Measurements from ENCODE around the gene WASHC3. TPM values are rescaled to one million over a fixed set of nuclear protein-coding genes. Genes with fewer than 3 reads are reported as not detected.
"Not testable (repeated sequence)": the region's sequence is repeated elsewhere in the genome, so short reads cannot be mapped to it uniquely, and the experiment has no call there.

Gene WASHC3
- total RNA-seq, 2 donors from 2014 or later = 60.9 to 110 TPM

DNA sequence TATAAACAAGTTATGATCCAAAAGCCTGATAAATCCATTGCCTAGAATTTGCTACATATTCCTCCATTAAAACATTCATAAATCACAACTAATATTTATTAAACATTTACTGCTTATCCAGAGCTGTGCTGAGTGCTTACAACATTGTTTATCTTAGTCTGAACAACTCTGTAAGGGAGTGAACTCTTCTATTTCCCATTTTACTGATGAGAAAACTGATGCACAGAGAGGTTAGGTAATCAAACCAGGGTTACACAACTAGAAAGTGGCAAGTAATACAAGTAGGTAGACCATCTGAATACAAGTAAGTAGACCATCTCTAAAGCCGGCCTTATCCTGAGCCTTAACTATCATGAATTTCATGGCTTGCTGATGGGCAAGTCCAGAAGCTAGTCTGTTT is 39.5 kb downstream of the WASHC3 start:
- no peak for TF ChIP-seq POLR2A (IDR thresholded peaks at IDR 0.05)
- no peak for TF ChIP-seq POLR2AphosphoS5 (IDR thresholded peaks at IDR 0.05)
- TF ChIP-seq, protein P1, sequence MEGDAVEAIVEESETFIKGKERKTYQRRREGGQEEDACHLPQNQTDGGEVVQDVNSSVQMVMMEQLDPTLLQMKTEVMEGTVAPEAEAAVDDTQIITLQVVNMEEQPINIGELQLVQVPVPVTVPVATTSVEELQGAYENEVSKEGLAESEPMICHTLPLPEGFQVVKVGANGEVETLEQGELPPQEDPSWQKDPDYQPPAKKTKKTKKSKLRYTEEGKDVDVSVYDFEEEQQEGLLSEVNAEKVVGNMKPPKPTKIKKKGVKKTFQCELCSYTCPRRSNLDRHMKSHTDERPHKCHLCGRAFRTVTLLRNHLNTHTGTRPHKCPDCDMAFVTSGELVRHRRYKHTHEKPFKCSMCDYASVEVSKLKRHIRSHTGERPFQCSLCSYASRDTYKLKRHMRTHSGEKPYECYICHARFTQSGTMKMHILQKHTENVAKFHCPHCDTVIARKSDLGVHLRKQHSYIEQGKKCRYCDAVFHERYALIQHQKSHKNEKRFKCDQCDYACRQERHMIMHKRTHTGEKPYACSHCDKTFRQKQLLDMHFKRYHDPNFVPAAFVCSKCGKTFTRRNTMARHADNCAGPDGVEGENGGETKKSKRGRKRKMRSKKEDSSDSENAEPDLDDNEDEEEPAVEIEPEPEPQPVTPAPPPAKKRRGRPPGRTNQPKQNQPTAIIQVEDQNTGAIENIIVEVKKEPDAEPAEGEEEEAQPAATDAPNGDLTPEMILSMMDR (IDR thresholded peaks at IDR 0.05) = no peak
- intact Hi-C loops (cut with DNase I) = no loop called here
- Histone ChIP-seq H3K4me3 (no peak overlapping the region), H3K36me3 (no peaks in the 10 kb centered on the region), H3K9me3 (no peaks in the 10 kb centered on the region), H3K27ac (no peak overlapping the region), H3K27me3 (replicated peaks; ENCODE audit: insufficient read depth) (no peaks in the 10 kb centered on the region), H3K4me1 (replicated peaks) (peaks cover 8% of the 10 kb centered on the region)
- no peak for DNase-seq (ENCODE audit: low spot score)
- 56% methylated on average over 1 of the region's 1 CpG for WGBS

DNA sequence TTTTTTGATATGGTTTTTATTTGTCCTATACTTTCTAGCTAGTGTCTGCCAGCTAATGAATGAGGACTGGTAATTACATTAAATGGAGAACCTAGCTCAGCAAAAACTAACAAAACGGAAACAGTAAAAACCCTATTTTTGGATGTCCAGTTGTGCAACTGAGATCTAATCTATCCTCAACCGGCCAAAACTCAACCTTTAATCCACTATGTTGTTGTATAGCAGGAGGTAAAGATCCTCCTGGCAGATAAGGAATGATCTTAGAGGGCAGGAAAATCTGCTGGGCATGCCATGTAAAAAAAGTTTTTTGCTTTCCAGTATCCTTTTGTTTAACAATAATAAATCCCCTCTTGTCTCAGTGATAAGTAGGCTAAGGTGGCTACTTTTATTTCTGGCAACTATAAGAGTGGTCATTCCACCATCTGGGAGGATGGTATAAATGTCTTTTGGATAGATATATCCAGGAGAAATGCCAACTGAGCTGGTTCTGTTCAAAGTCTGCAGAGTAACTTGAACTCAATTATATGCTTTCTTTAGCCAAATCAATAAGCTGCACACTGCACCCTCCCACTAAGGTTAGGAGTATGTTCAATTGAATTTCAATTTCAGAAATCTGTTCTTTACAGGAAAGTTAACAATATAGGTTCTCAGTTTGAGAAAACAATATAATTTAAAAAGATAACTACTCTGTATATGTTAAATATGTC is 40.1 kb downstream of the WASHC3 start:
- Histone ChIP-seq H3K4me3 (no peak overlapping the region), H3K36me3 (no peaks in the 10 kb centered on the region), H3K27ac (no peak overlapping the region), H3K27me3 (replicated peaks; ENCODE audit: insufficient read depth) (no peaks in the 10 kb centered on the region), H3K9me3 (no peaks in the 10 kb centered on the region), H3K4me1 (replicated peaks) (peaks cover 8% of the 10 kb centered on the region)
- intact Hi-C loops (cut with DNase I) = no loop called here
- WGBS = 30% methylated on average over 2 of the region's 2 CpGs
- DNase-seq (ENCODE audit: low spot score) = no peak
- TF ChIP-seq POLR2AphosphoS5 (IDR thresholded peaks at IDR 0.05) (no peak), POLR2A (IDR thresholded peaks at IDR 0.05) (no peak)
- TF ChIP-seq, protein P1 (IDR thresholded peaks at IDR 0.05) = no peak

DNA sequence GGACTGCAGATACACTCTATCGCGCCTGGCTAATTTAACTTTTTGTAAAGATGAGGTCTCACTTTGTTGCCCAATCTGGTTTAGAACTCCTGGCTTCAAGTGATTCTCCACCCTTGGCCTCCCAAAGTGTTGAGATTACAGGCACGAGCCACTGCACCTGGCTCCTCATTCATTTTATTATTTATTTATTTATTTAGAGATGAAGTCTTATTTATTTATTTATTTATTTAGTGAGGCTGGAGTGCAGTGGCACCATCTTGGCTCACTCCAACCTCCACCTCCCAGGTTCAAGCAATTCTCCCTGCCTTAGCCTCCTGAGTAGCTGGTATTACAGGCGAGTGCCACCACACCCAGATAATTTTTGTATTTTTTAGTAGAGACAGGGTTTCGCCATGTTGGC is 43.2 kb downstream of the WASHC3 start:
- H3K27ac ChIP-seq; H3K9me3 ChIP-seq; H3K36me3 ChIP-seq; DNase-seq (ENCODE audit: low spot score); H3K4me3 ChIP-seq; H3K4me1 ChIP-seq (replicated peaks); intact Hi-C loops (cut with DNase I); H3K27me3 ChIP-seq (replicated peaks; ENCODE audit: insufficient read depth): not testable (repeated sequence)
- 96% methylated on average over 5 of the region's 5 CpGs for WGBS

DNA sequence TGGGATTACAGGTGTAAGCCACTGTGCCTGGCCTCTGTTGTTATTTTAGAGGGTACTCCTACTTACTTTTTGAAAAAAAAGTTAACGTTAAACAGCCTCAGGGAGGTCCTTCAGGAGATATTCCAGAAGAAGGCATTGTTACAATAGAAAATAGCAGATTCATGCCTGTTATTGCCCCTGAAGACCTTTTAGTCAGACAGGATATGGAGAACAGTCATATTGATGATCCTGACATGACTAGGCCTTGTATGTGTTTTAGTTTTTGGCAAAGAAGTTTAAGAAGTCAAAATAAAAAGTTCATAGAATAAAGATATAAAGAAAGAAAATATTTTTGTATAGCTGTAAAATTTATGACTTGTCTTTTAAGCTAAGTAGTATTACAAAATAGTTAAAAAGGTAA is 45.3 kb downstream of the WASHC3 start:
- H3K9me3 ChIP-seq = no peaks in the 10 kb centered on the region
- no peaks in the 10 kb centered on the region for H3K36me3 ChIP-seq
- no peaks in the 10 kb centered on the region for H3K4me1 ChIP-seq (replicated peaks)
- intact Hi-C loops (cut with DNase I) = no loop called here
- no peaks in the 10 kb centered on the region for H3K27me3 ChIP-seq (replicated peaks; ENCODE audit: insufficient read depth)
- WGBS = 97% methylated on average over 1 of the region's 1 CpG
- no peak for DNase-seq (ENCODE audit: low spot score)
- TF ChIP-seq, protein P1 (IDR thresholded peaks at IDR 0.05) = no peak
- no peak for TF ChIP-seq POLR2AphosphoS5 (IDR thresholded peaks at IDR 0.05)
- no peak for TF ChIP-seq POLR2A (IDR thresholded peaks at IDR 0.05)
- no peak overlapping the region for H3K4me3 ChIP-seq
- no peak overlapping the region for H3K27ac ChIP-seq

DNA sequence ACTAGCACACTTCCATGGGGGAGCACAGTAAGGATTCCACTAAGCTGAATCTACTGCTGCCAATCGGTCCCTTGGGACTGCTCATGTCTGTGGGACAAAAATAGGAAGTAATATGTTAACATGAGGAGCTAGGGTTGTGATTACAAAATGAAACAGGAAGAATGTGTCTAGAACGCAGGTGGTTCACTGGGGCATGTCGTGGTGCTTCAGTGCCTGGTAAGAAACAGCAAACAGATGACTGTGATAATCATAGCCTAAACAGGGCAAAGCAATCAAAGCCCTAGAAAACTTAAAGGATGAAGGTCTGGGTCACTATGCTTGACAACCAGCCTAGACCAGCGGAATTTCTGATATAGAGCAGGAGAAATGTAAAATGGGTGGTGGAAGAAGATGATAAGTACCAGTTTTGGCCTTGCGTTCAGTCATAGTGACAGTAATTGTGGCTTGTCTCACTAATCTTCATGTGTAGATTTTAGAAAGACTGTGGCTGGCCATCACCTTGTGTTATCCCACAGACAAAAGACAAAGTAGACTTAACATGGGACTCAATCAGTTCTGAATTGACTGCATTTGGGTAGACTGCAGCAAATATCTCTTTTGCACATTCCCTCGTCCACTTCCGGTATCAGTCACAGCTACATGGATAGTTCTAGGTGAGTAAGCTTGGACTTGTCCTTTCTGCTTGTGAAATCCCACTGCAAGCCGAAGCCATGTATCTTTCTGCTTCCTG is 51.4 kb downstream of the WASHC3 start:
- no peaks in the 10 kb centered on the region for H3K27me3 ChIP-seq (replicated peaks; ENCODE audit: insufficient read depth)
- no peak overlapping the region for H3K27ac ChIP-seq
- no peaks in the 10 kb centered on the region for H3K36me3 ChIP-seq
- TF ChIP-seq POLR2AphosphoS5 (IDR thresholded peaks at IDR 0.05) = no peak
- no peaks in the 10 kb centered on the region for H3K9me3 ChIP-seq
- H3K4me1 ChIP-seq (replicated peaks) = no peaks in the 10 kb centered on the region
- no peak overlapping the region for H3K4me3 ChIP-seq
- no peak for DNase-seq (ENCODE audit: low spot score)
- intact Hi-C loops (cut with DNase I) = no loop called here
- 88% methylated on average over 8 of the region's 8 CpGs for WGBS

DNA sequence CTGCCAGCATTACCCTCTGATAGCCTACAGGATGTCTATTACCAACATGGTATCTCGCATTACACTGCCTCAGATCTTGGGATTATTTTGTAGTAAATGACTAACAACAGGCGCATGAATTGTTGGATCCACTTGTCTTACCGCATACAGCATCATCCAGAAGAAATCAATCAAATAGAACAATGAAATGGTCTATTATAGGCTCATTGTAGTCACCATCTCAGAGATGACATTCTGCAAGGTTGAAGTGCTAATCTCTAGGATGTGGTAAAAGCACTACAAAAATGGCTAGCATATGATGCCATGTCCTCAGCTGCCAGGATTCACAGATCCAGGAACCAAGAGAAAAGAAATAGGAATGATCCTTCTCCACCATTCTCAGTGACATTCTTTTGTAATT is 52.0 kb downstream of the WASHC3 start:
- no peak for TF ChIP-seq POLR2A (IDR thresholded peaks at IDR 0.05)
- TF ChIP-seq, protein P1 (IDR thresholded peaks at IDR 0.05) = no peak
- no peak for TF ChIP-seq POLR2AphosphoS5 (IDR thresholded peaks at IDR 0.05)
- Histone ChIP-seq H3K27me3 (replicated peaks; ENCODE audit: insufficient read depth) (no peaks in the 10 kb centered on the region), H3K27ac (no peak overlapping the region), H3K36me3 (no peaks in the 10 kb centered on the region), H3K4me1 (replicated peaks) (no peaks in the 10 kb centered on the region), H3K9me3 (no peaks in the 10 kb centered on the region), H3K4me3 (no peak overlapping the region)
- intact Hi-C loops (cut with DNase I) = no loop called here
- 96% methylated on average over 3 of the region's 3 CpGs for WGBS
- DNase-seq (ENCODE audit: low spot score) = no peak

Data from prostate gland (tissue), 2 donors.